HepG2 (cell line): Measurements from ENCODE around the gene PSD4. TPM values are rescaled to one million over a fixed set of nuclear protein-coding genes. Genes with fewer than 3 reads are reported as not detected.

Experiments used
- CREB1 ChIP-seq, 2 experiments: fragments of 450-650 bp in 1 of 2; IDR thresholded peaks; 2 replicates each; pipeline ENCODE4 v1.6.1; 2016 to 2017; ENCODE audit warnings: control low read depth in 1 of 2, mild to moderate bottlenecking in 1 of 2, missing compliant biosample characterization in 1 of 2, missing genetic modification characterization in 1 of 2
- polyA plus RNA-seq, 8 experiments: library from polyadenylated mRNA; depleted of rRNA in 3 of 8; stranded (reverse) in 7 of 8; unstranded in 1 of 8; fragments of >200 nt; fragmentation: Illumina TruSeq in 4 of 8; extraction: Trizol in 4 of 8; gene quantifications; 2 replicates each; pipeline versions ENCODE4 v1.2.1 to v1.2.3, GENCODE V29; 2011 to 2016; ENCODE audit warnings: low read depth in 4 of 8, missing spikeins in 1 of 8, mixed read lengths in 1 of 8; ENCODE audit not compliant: insufficient read depth in 1 of 8
- total RNA-seq, 5 experiments: library from RNA; depleted of rRNA; stranded (reverse); fragments of >200 nt; fragmentation: Illumina TruSeq; extraction: Trizol; gene quantifications; 2 replicates each; pipeline ENCODE4 v1.2.3, GENCODE V29; 2016; ENCODE audit warnings: low read depth in 1 of 5
- TF ChIP-seq, protein P1 (sequence below): sonication (generic); formaldehyde crosslinking; IDR thresholded peaks from 2 replicates; pipeline ENCODE4 v1.8.1; 2022; ENCODE audit warnings: low read depth, mild to moderate bottlenecking, missing genetic modification reagents
- TF ChIP-seq, protein P2 (sequence below): sonication (generic); formaldehyde crosslinking; IDR thresholded peaks from 2 replicates; pipeline ENCODE4 v1.5.0; 2020; ENCODE audit warnings: missing genetic modification reagents
- TF ChIP-seq, protein P3 (sequence below): sonication (generic); formaldehyde crosslinking; IDR thresholded peaks from 2 replicates; pipeline ENCODE4 v1.5.1; 2020; ENCODE audit warnings: missing genetic modification reagents, mild to moderate bottlenecking, borderline replicate concordance

Gene PSD4
- total and polyA plus RNA-seq, 2 of the 13 experiments (the other 11 are each of a cell fraction or from before 2014, with no cell fraction given), result 5.8 to 9.4 TPM

DNA sequence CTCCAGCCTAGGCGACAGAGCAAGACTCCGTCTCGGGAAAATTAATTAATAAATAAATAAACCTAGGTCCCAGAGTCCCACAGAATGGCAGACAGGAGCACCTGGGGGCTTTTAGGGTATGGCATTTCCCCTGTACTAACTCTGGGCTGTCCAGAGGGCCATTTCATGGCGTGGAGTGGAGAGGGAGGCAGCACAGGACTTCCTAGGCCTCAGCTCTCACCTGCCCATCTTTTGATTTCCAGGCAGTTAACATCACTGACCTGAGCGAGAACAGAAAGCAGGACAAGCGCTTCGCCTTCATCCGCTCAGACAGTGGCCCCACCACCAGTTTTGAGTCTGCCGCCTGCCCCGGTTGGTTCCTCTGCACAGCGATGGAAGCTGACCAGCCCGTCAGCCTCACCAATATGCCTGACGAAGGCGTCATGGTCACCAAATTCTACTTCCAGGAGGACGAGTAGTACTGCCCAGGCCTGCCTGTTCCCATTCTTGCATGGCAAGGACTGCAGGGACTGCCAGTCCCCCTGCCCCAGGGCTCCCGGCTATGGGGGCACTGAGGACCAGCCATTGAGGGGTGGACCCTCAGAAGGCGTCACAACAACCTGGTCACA, 41.3 kb upstream of the PSD4 start (continued):
- TF ChIP-seq, protein P1, sequence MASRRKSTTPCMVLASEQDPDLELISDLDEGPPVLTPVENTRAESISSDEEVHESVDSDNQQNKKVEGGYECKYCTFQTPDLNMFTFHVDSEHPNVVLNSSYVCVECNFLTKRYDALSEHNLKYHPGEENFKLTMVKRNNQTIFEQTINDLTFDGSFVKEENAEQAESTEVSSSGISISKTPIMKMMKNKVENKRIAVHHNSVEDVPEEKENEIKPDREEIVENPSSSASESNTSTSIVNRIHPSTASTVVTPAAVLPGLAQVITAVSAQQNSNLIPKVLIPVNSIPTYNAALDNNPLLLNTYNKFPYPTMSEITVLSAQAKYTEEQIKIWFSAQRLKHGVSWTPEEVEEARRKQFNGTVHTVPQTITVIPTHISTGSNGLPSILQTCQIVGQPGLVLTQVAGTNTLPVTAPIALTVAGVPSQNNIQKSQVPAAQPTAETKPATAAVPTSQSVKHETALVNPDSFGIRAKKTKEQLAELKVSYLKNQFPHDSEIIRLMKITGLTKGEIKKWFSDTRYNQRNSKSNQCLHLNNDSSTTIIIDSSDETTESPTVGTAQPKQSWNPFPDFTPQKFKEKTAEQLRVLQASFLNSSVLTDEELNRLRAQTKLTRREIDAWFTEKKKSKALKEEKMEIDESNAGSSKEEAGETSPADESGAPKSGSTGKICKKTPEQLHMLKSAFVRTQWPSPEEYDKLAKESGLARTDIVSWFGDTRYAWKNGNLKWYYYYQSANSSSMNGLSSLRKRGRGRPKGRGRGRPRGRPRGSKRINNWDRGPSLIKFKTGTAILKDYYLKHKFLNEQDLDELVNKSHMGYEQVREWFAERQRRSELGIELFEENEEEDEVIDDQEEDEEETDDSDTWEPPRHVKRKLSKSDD, result no peak
- TF ChIP-seq, protein P2, sequence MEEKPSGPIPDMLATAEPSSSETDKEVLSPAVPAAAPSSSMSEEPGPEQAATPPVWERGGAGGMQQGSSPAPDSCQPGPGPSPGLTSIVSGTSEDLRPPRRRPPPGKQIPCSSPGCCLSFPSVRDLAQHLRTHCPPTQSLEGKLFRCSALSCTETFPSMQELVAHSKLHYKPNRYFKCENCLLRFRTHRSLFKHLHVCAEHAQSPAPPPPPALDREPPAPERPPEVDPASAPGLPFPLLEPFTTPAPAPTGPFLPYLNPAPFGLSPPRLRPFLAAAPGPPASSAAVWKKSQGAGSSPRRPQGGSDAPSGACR (CRISPR knock-in tag), result no peak
- no peak for TF ChIP-seq CREB1 (IDR thresholded peaks at IDR 0.05)
- TF ChIP-seq CREB1 (CRISPR knock-in tag; IDR thresholded peaks at IDR 0.05), result no peak
- TF ChIP-seq, protein P3, sequence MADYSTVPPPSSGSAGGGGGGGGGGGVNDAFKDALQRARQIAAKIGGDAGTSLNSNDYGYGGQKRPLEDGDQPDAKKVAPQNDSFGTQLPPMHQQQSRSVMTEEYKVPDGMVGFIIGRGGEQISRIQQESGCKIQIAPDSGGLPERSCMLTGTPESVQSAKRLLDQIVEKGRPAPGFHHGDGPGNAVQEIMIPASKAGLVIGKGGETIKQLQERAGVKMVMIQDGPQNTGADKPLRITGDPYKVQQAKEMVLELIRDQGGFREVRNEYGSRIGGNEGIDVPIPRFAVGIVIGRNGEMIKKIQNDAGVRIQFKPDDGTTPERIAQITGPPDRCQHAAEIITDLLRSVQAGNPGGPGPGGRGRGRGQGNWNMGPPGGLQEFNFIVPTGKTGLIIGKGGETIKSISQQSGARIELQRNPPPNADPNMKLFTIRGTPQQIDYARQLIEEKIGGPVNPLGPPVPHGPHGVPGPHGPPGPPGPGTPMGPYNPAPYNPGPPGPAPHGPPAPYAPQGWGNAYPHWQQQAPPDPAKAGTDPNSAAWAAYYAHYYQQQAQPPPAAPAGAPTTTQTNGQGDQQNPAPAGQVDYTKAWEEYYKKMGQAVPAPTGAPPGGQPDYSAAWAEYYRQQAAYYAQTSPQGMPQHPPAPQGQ (CRISPR knock-in tag), result 0 out of 2 replicates have a peak, but pooled peaks have one; percentile 38
- TF ChIP-seq, all 625 proteins: peak for 2
